Smooth muscle cell (in vitro differentiated cells): Measurements from ENCODE around the gene TJP3. TPM values are rescaled to one million over a fixed set of nuclear protein-coding genes. Genes with fewer than 3 reads are reported as not detected.

Source experiments
- DNase-seq: peaks from one replicate; lab custom pipeline; 2025; ENCODE audit not compliant: unreplicated experiment; lab: John Stamatoyannopoulos, UW
- H2AFZ ChIP-seq: fragments of 200-600 bp; sonication (generic); 2 replicates; pipeline ENCODE4 v1.6.0; 2016; ENCODE audit warnings: antibody characterized with exemption, low read depth, mild to moderate bottlenecking
- H3F3A ChIP-seq: fragments of 200-600 bp; sonication (generic); 2 replicates; pipeline ENCODE4 v1.6.0; 2017; ENCODE audit warnings: antibody characterized with exemption, low read depth
- H3K27ac ChIP-seq: fragments of 200-600 bp; sonication (generic); 2 replicates; pipeline ENCODE4 v1.5.1; 2016; ENCODE audit warnings: low read depth, mild to moderate bottlenecking
- H3K27me3 ChIP-seq: fragments of 200-600 bp; sonication (generic); 2 replicates; pipeline ENCODE4 v1.6.1; 2016; ENCODE audit warnings: low read depth, mild to moderate bottlenecking
- H3K36me3 ChIP-seq: fragments of 200-600 bp; sonication (generic); 2 replicates; pipeline ENCODE4 v1.5.1; 2016; ENCODE audit warnings: low read depth
- H3K4me1 ChIP-seq: fragments of 200-600 bp; sonication (generic); 2 replicates; pipeline ENCODE4 v1.5.1; 2016; ENCODE audit warnings: low read depth
- H3K4me2 ChIP-seq: fragments of 200-600 bp; sonication (generic); 2 replicates; pipeline ENCODE4 v1.6.0; 2016; ENCODE audit warnings: mild to moderate bottlenecking
- H3K4me3 ChIP-seq: fragments of 200-600 bp; sonication (generic); 2 replicates; pipeline ENCODE4 v1.5.1; 2016; ENCODE audit warnings: mild to moderate bottlenecking
- H3K79me2 ChIP-seq: fragments of 200-600 bp; sonication (generic); 2 replicates; pipeline ENCODE4 v1.6.0; 2016; ENCODE audit warnings: low read depth, mild to moderate bottlenecking
- H3K9ac ChIP-seq: fragments of 200-600 bp; sonication (generic); 2 replicates; pipeline ENCODE4 v1.6.0; 2016; ENCODE audit warnings: low read depth
- H3K9me3 ChIP-seq: fragments of 200-600 bp; sonication (generic); replicated peaks from 2 replicates; pipeline ENCODE4 v1.5.1; 2016; ENCODE audit warnings: low read depth
- H4K20me1 ChIP-seq: fragments of 200-600 bp; sonication (generic); 2 replicates; pipeline ENCODE4 v1.6.0; 2016; ENCODE audit warnings: low read depth
- WGBS: methylation state at CpG from one replicate; pipeline ENCODE4 v1.1.7; 2016; ENCODE audit warnings: low lambda C conversion rate; 5-methylcytosine and 5-hydroxymethylcytosine counted together
- polyA plus RNA-seq: library from polyadenylated mRNA; unstranded; fragments of >200 nt; fragmentation: Nextera tagmentation; extraction: Ambion mirVana; gene quantifications from 2 replicates; pipeline ENCODE4 v1.2.1, GENCODE V29; 2016
- total RNA-seq: library from RNA; depleted of rRNA; stranded (reverse); fragments of >200 nt; gene quantifications from 2 replicates; pipeline ENCODE4 v1.2.3, GENCODE V29; 2014
- TF ChIP-seq, protein P1 (sequence below): fragments of 200-600 bp; sonication (generic); IDR thresholded peaks from 2 replicates; pipeline ENCODE4 v1.5.1; 2017; ENCODE audit warnings: borderline replicate concordance, mild to moderate bottlenecking, antibody characterized with exemption; ENCODE audit not compliant: insufficient read depth, poor library complexity, severe bottlenecking

Gene TJP3
- total and polyA plus RNA-seq, 2 experiments from 2014 or later = 1.2 to 6.2 TPM

DNA sequence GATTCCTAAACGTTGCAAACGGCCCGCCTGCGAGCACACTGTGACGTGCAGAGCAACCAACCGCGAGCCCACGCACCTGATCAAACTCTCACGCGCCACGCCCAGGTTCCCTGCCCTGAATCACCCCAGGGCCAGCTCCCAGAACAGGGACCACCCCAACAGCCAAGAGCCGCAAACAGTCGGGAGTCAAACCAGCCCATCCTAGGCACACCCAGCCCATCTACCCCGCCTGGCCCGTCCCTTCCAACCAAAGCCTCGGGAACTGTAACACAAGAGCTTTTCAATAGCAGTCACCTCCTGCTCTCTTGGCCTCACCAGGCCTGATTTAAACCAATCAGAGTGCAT is 16.8 kb upstream of the TJP3 start:
- H3K4me1 ChIP-seq = peaks cover 10% of the 10 kb centered on the region
- H2AFZ ChIP-seq = no peak overlapping the region
- DNase-seq = no peak
- H3K27ac ChIP-seq = no peak overlapping the region
- peaks cover 90% of the 10 kb centered on the region for H3K79me2 ChIP-seq
- H3F3A ChIP-seq = no peaks in the 10 kb centered on the region
- H3K9me3 ChIP-seq = no peaks in the 10 kb centered on the region
- no peak overlapping the region for H3K9ac ChIP-seq
- no peak overlapping the region for H3K4me3 ChIP-seq
- TF ChIP-seq, protein P1, sequence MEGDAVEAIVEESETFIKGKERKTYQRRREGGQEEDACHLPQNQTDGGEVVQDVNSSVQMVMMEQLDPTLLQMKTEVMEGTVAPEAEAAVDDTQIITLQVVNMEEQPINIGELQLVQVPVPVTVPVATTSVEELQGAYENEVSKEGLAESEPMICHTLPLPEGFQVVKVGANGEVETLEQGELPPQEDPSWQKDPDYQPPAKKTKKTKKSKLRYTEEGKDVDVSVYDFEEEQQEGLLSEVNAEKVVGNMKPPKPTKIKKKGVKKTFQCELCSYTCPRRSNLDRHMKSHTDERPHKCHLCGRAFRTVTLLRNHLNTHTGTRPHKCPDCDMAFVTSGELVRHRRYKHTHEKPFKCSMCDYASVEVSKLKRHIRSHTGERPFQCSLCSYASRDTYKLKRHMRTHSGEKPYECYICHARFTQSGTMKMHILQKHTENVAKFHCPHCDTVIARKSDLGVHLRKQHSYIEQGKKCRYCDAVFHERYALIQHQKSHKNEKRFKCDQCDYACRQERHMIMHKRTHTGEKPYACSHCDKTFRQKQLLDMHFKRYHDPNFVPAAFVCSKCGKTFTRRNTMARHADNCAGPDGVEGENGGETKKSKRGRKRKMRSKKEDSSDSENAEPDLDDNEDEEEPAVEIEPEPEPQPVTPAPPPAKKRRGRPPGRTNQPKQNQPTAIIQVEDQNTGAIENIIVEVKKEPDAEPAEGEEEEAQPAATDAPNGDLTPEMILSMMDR = no peak
- peaks cover 98% of the 10 kb centered on the region for H4K20me1 ChIP-seq
- no peak overlapping the region for H3K4me2 ChIP-seq
- 92% methylated on average over 16 of the region's 16 CpGs for WGBS
- no peaks in the 10 kb centered on the region for H3K36me3 ChIP-seq
- no peaks in the 10 kb centered on the region for H3K27me3 ChIP-seq

DNA sequence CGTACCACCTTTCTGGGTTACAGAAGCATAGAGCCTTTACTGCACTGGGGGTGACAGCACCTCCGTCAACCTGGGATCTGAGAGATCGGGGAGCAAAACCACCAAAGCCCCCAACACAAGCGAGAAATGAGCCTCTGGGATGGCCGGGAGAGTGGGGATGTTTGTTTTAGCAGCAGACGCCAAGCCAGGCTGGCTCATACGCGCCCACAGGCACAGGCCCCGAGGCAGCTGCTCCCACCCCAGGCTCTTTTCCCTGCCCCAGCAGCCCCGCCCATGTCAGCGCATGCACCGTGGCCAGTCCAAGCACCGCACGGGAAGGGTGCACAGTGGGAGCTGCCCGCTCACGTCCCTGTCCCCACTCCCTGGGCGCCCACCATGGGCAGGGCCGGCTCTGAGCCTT is 16.5 kb upstream of the TJP3 start:
- Histone ChIP-seq H4K20me1 (peaks cover 99% of the 10 kb centered on the region), H3K36me3 (no peaks in the 10 kb centered on the region), H2AFZ (no peak overlapping the region), H3K9ac (no peak overlapping the region), H3K4me2 (no peak overlapping the region), H3K4me1 (peaks cover 10% of the 10 kb centered on the region), H3K9me3 (no peaks in the 10 kb centered on the region), H3K27me3 (no peaks in the 10 kb centered on the region), H3K4me3 (no peak overlapping the region), H3K79me2 (peaks cover 90% of the 10 kb centered on the region), H3K27ac (no peak overlapping the region), H3F3A (no peaks in the 10 kb centered on the region)
- TF ChIP-seq, protein P1 = no peak
- 94% methylated on average over 17 of the region's 18 CpGs for WGBS
- no peak for DNase-seq

DNA sequence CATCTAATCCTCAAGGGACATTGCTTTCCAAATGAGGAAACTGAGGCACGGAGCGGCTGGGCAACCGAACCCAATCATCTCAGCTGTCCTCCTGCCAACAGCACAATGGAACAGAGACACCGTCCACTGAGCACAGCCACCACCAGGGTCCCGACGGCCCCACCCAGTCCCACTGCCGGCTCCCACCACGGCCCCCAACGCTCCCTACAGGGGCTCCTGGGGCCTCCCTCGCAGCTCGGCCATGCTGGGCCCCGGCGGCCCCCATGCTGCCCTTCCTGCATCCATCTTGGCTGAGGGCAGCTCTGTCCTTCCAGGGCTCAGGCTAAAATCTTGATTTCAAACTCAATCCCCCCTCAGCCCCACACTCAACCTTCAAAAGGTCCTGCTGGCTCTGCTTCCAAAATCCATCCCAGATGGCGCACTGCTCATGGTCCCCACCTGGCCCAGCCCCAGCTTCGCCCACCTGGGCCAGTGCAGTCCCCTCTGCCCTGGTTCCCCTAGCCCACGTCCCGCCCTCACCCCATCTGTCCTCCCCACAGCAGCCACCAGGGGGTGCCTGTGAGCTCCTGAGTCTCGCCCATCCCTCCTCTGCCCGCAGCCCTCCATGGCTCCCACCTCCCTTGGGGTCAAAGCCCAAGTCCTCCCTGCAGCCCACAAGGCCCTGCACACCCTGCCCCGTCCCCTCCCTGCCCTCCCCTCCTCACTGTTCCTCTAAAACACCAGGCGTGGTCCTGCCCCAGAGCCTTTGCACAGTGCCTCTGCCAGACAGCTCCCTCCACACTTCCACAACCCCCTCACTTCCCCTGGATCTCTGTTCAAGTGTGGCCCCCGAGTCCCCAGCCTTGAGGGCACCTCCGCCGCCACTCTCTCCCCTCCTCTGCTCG is 15.8 kb upstream of the TJP3 start:
- 97% methylated on average over 20 of the region's 25 CpGs for WGBS
- H4K20me1 ChIP-seq = peaks cover 99% of the 10 kb centered on the region
- H3K9me3 ChIP-seq = no peaks in the 10 kb centered on the region
- no peak for DNase-seq
- no peaks in the 10 kb centered on the region for H3K27me3 ChIP-seq
- TF ChIP-seq, protein P1 = peak; percentile 46
- no peaks in the 10 kb centered on the region for H3K36me3 ChIP-seq
- H3K4me1 ChIP-seq = peaks cover 10% of the 10 kb centered on the region
- no peak overlapping the region for H3K27ac ChIP-seq
- H3F3A ChIP-seq = no peaks in the 10 kb centered on the region
- no peak overlapping the region for H3K9ac ChIP-seq
- H2AFZ ChIP-seq = no peak overlapping the region
- no peak overlapping the region for H3K4me2 ChIP-seq
- peaks cover 95% of the 10 kb centered on the region for H3K79me2 ChIP-seq
- no peak overlapping the region for H3K4me3 ChIP-seq
